ENCODE data around the gene SMARCA2.

- TF ChIP-seq CTCF (IDR thresholded peaks at IDR 0.05), result no peak
- no peak for TF ChIP-seq POLR2A (IDR thresholded peaks at IDR 0.05)
- TF ChIP-seq EP300 (IDR thresholded peaks at IDR 0.05), result no peak
Observed at GRCh38 chr9:2152966-2153629, 138.0 kb downstream of the SMARCA2 start.

Measured in upper lobe of left lung (tissue), 4 donors.